H1 (cell line): ENCODE results near the gene GABRG3.

Experiments
- EZH2 ChIP-seq: fragments of 200-600 bp; sonication (generic); IDR thresholded peaks from 2 replicates; pipeline ENCODE4 v1.7.1; 2012; ENCODE audit warnings: low read depth, mild to moderate bottlenecking, moderate library complexity, low read length, inconsistent platforms; ENCODE audit not compliant: severe bottlenecking
- FOSL1 ChIP-seq: IDR thresholded peaks from 2 replicates; pipeline ENCODE4 v1.6.1; 2011; ENCODE audit warnings: mild to moderate bottlenecking, low read depth, low read length, moderate library complexity; ENCODE audit not compliant: insufficient read depth
- POLR2AphosphoS5 ChIP-seq: IDR thresholded peaks from 2 replicates; pipeline ENCODE4 v1.6.1; 2011; ENCODE audit warnings: low read depth, low read length
- SAP30 ChIP-seq: fragments of 300-600 bp; sonication (generic); IDR thresholded peaks from 2 replicates; pipeline ENCODE4 v1.7.1; 2012; ENCODE audit warnings: low read length, moderate library complexity, mild to moderate bottlenecking, inconsistent platforms; ENCODE audit not compliant: insufficient read depth, insufficient replicate concordance
- SIN3A ChIP-seq, 2 experiments: IDR thresholded peaks in 1 of 2; conservative IDR thresholded peaks in 1 of 2; 2 replicates each; pipeline ENCODE4 v1.6.1; 2011 to 2012; ENCODE audit warnings: low read length in 2 of 2, improper control_type of control experiment in 1 of 2, low read depth in 1 of 2, mild to moderate bottlenecking in 1 of 2
- SP2 ChIP-seq: IDR thresholded peaks from 2 replicates; pipeline ENCODE4 v1.6.1; 2012; ENCODE audit warnings: mild to moderate bottlenecking, low read length, inconsistent platforms
- TBP ChIP-seq: IDR thresholded peaks from 2 replicates; pipeline ENCODE4 v1.6.1; 2011; ENCODE audit warnings: low read depth, low read length, improper control_type of control experiment
- ZNF274 ChIP-seq: IDR thresholded peaks from 2 replicates; pipeline ENCODE4 v1.7.0; 2012; ENCODE audit warnings: low read length, borderline replicate concordance; ENCODE audit errors: extremely low read depth
- TF ChIP-seq, protein P1 (sequence below), 3 experiments: IDR thresholded peaks; 1 replicate in 2 of 3; 2 replicates in 1 of 3; pipeline versions ENCODE4 v1.5.1 to v1.6.1; 2011; ENCODE audit warnings: low read length in 3 of 3, mild to moderate bottlenecking in 3 of 3, inconsistent platforms in 2 of 3, low read depth in 1 of 3, moderate library complexity in 1 of 3; ENCODE audit not compliant: insufficient read depth in 1 of 3; ENCODE audit errors: control extremely low read depth in 1 of 3
- TF ChIP-seq, protein P2 (sequence below): IDR thresholded peaks from 2 replicates; pipeline ENCODE4 v1.6.1; 2011; ENCODE audit warnings: low read length, improper control_type of control experiment

DNA sequence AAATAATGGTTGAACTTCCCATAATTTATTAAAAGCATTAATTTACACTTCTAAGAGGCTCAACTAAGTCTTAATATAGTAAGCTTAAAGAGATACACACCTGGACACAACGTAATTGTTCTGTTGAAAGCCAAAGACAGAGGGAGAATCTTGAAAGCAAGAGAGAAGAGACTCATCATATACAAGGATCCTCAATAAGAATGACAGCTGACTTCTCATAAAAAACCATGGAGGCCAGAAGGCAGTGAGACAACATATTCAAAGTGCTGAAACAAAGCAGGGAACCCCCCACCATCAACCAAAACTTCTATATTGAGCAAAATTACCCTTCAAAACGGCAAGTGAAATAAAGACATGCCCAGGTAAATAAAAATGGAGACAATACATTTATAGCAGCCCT, 16.6 kb upstream of the GABRG3 start:
- no peak for TF ChIP-seq POLR2AphosphoS5
- TF ChIP-seq, protein P1, sequence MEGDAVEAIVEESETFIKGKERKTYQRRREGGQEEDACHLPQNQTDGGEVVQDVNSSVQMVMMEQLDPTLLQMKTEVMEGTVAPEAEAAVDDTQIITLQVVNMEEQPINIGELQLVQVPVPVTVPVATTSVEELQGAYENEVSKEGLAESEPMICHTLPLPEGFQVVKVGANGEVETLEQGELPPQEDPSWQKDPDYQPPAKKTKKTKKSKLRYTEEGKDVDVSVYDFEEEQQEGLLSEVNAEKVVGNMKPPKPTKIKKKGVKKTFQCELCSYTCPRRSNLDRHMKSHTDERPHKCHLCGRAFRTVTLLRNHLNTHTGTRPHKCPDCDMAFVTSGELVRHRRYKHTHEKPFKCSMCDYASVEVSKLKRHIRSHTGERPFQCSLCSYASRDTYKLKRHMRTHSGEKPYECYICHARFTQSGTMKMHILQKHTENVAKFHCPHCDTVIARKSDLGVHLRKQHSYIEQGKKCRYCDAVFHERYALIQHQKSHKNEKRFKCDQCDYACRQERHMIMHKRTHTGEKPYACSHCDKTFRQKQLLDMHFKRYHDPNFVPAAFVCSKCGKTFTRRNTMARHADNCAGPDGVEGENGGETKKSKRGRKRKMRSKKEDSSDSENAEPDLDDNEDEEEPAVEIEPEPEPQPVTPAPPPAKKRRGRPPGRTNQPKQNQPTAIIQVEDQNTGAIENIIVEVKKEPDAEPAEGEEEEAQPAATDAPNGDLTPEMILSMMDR (IDR thresholded peaks at IDR 0.05; ENCODE audit: control extremely low read depth in 1 of 3, insufficient read depth in 1 of 3, low read depth in 1 of 3, low read length in 3 of 3), result no peak
- TF ChIP-seq, protein P2, sequence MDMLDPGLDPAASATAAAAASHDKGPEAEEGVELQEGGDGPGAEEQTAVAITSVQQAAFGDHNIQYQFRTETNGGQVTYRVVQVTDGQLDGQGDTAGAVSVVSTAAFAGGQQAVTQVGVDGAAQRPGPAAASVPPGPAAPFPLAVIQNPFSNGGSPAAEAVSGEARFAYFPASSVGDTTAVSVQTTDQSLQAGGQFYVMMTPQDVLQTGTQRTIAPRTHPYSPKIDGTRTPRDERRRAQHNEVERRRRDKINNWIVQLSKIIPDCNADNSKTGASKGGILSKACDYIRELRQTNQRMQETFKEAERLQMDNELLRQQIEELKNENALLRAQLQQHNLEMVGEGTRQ, result no peak
- TF ChIP-seq EZH2, result no peak
- TF ChIP-seq SIN3A (conservative IDR thresholded peaks at IDR 0.05 in 1 of 2, IDR thresholded peaks at IDR 0.05 in 1 of 2; ENCODE audit: low read depth in 1 of 2, low read length in 2 of 2), result no peak
- TF ChIP-seq TBP, result no peak
- TF ChIP-seq FOSL1, result no peak
- TF ChIP-seq ZNF274, result no peak
- TF ChIP-seq SP2, result no peak
- TF ChIP-seq SAP30, result no peak
